GM12864 (cell line): ENCODE data around the gene RASSF10.

Experiments
- DNase-seq: peaks from one replicate; pipeline ENCODE4 v3.0.0-alpha.2; 2011; ENCODE audit warnings: low read depth
- H3K4me3 ChIP-seq: 2 replicates; pipeline ENCODE4 v1.5.1; 2011; ENCODE audit warnings: mild to moderate bottlenecking, low read depth, low read length, control low read depth
- TF ChIP-seq, protein P1 (sequence below): IDR thresholded peaks from 2 replicates; pipeline ENCODE4 v1.5.1; 2011; ENCODE audit warnings: low read depth, mild to moderate bottlenecking, moderate library complexity, low read length, control low read depth, inconsistent platforms; ENCODE audit errors: missing control alignments

Gene RASSF10

GRCh38 chr11:13015753-13016152 lies 6.6 kb downstream of the RASSF10 start:
- TF ChIP-seq, protein P1, sequence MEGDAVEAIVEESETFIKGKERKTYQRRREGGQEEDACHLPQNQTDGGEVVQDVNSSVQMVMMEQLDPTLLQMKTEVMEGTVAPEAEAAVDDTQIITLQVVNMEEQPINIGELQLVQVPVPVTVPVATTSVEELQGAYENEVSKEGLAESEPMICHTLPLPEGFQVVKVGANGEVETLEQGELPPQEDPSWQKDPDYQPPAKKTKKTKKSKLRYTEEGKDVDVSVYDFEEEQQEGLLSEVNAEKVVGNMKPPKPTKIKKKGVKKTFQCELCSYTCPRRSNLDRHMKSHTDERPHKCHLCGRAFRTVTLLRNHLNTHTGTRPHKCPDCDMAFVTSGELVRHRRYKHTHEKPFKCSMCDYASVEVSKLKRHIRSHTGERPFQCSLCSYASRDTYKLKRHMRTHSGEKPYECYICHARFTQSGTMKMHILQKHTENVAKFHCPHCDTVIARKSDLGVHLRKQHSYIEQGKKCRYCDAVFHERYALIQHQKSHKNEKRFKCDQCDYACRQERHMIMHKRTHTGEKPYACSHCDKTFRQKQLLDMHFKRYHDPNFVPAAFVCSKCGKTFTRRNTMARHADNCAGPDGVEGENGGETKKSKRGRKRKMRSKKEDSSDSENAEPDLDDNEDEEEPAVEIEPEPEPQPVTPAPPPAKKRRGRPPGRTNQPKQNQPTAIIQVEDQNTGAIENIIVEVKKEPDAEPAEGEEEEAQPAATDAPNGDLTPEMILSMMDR = no peak
- DNase-seq = no peak
- H3K4me3 ChIP-seq = no peak overlapping the region

DNA sequence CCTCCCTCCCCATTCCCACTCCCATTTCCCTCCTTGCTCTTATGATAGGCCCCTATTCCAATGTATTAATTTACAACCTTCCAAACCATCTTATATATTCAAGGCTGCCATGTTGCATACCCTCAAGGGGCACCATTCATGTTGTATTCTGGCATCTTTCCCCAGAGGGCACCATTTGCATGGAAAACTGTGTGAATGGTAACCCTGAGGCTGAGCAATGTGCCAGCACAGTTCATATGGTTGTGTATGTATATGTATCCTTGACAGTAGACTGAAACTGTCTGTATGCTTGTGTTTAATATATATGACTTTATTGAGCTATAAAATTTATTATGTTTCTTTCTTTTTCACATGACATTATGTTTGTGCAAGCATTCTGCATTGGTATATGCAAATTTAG lies 7.3 kb downstream of the RASSF10 start:
- no peak for DNase-seq
- TF ChIP-seq, protein P1 = no peak
- H3K4me3 ChIP-seq = no peak overlapping the region

DNA sequence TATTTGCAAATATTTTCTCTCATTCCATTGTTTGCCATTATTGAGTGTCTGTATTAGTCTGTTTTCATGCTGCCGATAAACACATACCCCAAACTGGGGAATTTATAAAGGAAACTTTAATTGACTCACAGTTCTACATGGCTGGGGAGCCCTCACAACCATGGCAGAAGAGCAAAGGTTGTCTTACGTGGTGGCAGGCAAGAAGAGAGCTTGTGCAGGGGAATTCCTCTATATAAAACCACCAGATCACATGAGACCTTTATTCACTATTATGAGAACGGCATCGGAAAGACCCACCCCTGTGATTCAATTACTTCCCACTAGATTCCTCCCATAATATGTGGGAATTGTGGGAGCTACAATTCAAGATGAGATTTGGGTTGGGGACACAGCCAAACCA lies 10.2 kb downstream of the RASSF10 start:
- DNase-seq = no peak
- no peak overlapping the region for H3K4me3 ChIP-seq
- TF ChIP-seq, protein P1 = no peak

- DNase-seq = no peak
- TF ChIP-seq, protein P1 = no peak
- no peak overlapping the region for H3K4me3 ChIP-seq
Observed at GRCh38 chr11:13023423-13023822, 14.3 kb downstream of the RASSF10 start.

GRCh38 chr11:13026722-13027121 lies 17.6 kb downstream of the RASSF10 start:
- TF ChIP-seq, protein P1 = no peak

DNA sequence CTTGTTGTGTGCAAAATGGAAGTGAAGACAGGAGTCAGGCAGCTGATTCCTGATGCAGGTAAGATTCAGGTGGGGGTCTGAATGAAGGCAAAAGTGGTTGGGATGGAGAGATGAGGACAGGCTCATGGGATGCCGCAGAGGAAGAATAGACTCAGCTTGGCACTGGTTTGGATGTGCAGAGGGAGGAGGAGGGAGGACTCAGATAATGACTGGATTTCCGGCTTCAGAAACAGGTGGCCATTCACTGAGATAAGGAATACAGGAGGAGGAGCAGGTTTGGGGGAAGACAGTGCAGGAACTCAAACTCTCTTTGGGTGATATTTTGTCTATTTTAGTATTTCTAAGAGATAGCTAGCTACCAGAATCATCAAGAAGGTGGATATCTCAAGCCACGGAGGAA lies 19.2 kb downstream of the RASSF10 start:
- no peak overlapping the region for H3K4me3 ChIP-seq
- no peak for DNase-seq
- TF ChIP-seq, protein P1 = no peak

More at GRCh38 chr11:13026722-13027121, 17.6 kb downstream of the RASSF10 start:
- DNase-seq = no peak
- no peak overlapping the region for H3K4me3 ChIP-seq

DNA sequence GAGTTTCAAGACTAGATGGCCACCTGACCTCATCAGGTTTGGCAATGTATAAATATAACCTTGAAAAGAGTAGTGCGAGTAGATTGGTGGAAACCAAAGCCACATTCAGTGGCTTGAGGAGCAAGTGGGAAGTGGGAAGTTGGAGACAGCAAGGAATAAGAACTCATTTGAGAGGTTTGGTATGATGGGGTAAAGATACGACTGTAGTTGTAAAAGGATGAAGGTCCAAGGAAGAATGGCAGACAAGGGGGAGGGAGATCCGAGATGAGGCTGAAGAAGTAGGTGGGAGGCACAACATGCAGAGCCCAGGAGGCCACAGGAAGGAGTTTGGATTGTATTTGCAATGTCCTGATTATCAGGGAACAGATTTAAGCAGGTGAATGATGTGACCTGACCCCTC lies 20.8 kb downstream of the RASSF10 start:
- no peak for DNase-seq
- TF ChIP-seq, protein P1 = no peak

More for the DNA sequence above, 20.8 kb downstream of the RASSF10 start:
- H3K4me3 ChIP-seq = no peak overlapping the region
